Measurements from ENCODE around the gene CFAP97D2.

CFAP97D2 gene

GRCh38 chr13:114152831-114153371, 26.2 kb upstream of the CFAP97D2 start:
- TF ChIP-seq CTCF (IDR thresholded peaks at IDR 0.05) = no peak

- TF ChIP-seq CTCF (IDR thresholded peaks at IDR 0.05) = no peak
Measured at GRCh38 chr13:114153485-114154080, 25.5 kb upstream of the CFAP97D2 start.

GRCh38 chr13:114154476-114154875, 24.6 kb upstream of the CFAP97D2 start:
- no peak for TF ChIP-seq CTCF (IDR thresholded peaks at IDR 0.05)

GRCh38 chr13:114155320-114155719, 23.7 kb upstream of the CFAP97D2 start:
- TF ChIP-seq CTCF (IDR thresholded peaks at IDR 0.05) = no peak

GRCh38 chr13:114155926-114156883, 22.9 kb upstream of the CFAP97D2 start:
- no peak for TF ChIP-seq CTCF (IDR thresholded peaks at IDR 0.05)

- TF ChIP-seq CTCF (IDR thresholded peaks at IDR 0.05) = no peak
Measured at GRCh38 chr13:114157869-114158495, 21.1 kb upstream of the CFAP97D2 start.

- no peak for TF ChIP-seq CTCF (IDR thresholded peaks at IDR 0.05)
Measured at GRCh38 chr13:114161028-114161556, 18.0 kb upstream of the CFAP97D2 start.
